KOPT-K1 (cell line): ENCODE results near the gene USP17L21.
"Not testable (repeated sequence)": the region's sequence is repeated elsewhere in the genome, so short reads cannot be mapped to it uniquely, and the experiment has no call there.

Experiments used
- H3K27ac ChIP-seq: fragments of 200-600 bp; sonication (generic); 2 replicates; pipeline ENCODE4 v1.5.1; 2016; ENCODE audit warnings: antibody characterized with exemption, mild to moderate bottlenecking, low read depth, low read length; ENCODE audit not compliant: poor library complexity, severe bottlenecking
- H3K36me3 ChIP-seq: fragments of 200-600 bp; sonication (generic); 2 replicates; pipeline ENCODE4 v1.5.1; 2017; ENCODE audit warnings: antibody characterized with exemption, mild to moderate bottlenecking, low read length, moderate library complexity; ENCODE audit not compliant: insufficient read depth
- H3K9me3 ChIP-seq: fragments of 200-600 bp; sonication (generic); 2 replicates; pipeline ENCODE4 v1.5.1; 2017; ENCODE audit warnings: antibody characterized with exemption, low read length, mild to moderate bottlenecking; ENCODE audit not compliant: insufficient read depth, poor library complexity, severe bottlenecking

The USP17L21 gene

DNA sequence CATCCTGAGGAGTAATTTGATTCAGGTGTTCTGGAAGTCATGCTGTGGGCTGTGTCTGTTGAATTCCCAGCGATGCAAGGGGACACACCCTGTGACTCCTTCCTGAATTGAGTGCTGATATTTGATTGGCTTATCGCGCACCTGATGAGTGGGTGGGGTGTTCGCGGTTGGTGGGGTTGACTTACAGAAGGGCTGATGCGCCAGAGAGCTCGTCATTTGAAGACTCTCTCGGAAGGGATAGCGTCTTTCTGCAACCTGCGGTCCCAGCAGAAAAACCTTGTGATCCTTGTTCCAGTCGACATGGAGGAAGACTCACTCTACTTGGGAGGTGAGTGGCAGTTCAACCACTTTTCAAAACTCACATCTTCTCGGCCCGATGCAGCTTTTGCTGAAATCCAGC, at the start of gene USP17L21:
Gene USP17L21 (plus strand): TSS at position 301 of the 400 bp plus-strand sequence. CDS start 0 bp downstream, at position 301.
- H3K27ac ChIP-seq, H3K9me3 ChIP-seq, H3K36me3 ChIP-seq: not testable (repeated sequence)

DNA sequence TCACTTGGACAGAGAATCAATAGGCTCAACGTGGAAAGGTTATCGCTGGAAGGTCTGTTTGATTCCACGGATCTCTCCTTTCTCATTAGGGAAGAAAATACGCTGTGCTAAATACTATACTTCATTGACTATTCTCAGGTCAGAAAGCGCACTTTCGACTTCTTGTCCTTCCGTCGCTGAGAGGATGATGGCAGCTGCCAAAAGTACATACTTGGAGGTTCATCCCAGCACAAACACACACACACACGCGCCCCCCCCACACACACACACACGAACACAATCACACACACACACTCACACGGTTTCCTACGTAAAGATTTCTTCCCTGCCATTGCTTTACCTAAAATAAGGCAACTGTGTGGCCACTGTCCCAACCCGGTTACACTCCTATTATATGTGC, 48.0 kb upstream of the USP17L21 start:
- H3K36me3 ChIP-seq, H3K27ac ChIP-seq, H3K9me3 ChIP-seq: not testable (repeated sequence)

- H3K27ac ChIP-seq, H3K36me3 ChIP-seq, H3K9me3 ChIP-seq: not testable (repeated sequence)
Measured at GRCh38 chr4:9215105-9215504, 47.6 kb upstream of the USP17L21 start, which contains the start of gene USP17L11. TSS of gene USP17L11 (plus strand) at chr4:9215405. CDS start at chr4:9215405, 0 bp downstream.

- H3K9me3 ChIP-seq, H3K27ac ChIP-seq, H3K36me3 ChIP-seq: not testable (repeated sequence)
Measured at GRCh38 chr4:9219852-9220251, 42.8 kb upstream of the USP17L21 start, which contains the start of gene USP17L12. TSS of gene USP17L12 (plus strand) at chr4:9220152. CDS start at chr4:9220152, 0 bp downstream.

DNA sequence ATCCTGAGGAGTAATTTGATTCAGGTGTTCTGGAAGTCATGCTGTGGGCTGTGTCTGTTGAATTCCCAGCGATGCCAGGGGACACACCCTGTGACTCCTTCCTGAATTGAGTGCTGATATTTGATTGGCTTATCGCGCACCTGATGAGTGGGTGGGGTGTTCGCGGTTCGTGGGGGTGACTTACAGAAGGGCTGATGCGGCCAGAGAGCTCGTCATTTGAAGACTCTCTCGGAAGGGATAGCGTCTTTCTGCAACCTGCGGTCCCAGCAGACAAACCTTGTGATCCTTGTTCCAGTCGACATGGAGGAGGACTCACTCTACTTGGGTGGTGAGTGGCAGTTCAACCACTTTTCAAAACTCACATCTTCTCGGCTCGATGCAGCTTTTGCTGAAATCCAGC, 38.1 kb upstream of the USP17L21 start, which contains the start of gene USP17L13:
Gene USP17L13 (plus strand): TSS at position 301 of the 400 bp plus-strand sequence. CDS start 0 bp downstream, at position 301.
- not testable (repeated sequence) for H3K27ac ChIP-seq, H3K9me3 ChIP-seq, H3K36me3 ChIP-seq

DNA sequence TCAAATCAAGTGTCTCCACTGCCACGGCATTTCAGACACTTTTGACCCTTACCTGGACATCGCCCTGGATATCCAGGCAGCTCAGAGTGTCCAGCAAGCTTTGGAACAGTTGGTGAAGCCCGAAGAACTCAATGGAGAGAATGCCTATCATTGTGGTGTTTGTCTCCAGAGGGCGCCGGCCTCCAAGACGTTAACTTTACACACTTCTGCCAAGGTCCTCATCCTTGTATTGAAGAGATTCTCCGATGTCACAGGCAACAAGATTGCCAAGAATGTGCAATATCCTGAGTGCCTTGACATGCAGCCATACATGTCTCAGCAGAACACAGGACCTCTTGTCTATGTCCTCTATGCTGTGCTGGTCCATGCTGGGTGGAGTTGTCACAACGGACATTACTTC, 32.4 kb upstream of the USP17L21 start:
- H3K27ac ChIP-seq, H3K9me3 ChIP-seq, H3K36me3 ChIP-seq: not testable (repeated sequence)

DNA sequence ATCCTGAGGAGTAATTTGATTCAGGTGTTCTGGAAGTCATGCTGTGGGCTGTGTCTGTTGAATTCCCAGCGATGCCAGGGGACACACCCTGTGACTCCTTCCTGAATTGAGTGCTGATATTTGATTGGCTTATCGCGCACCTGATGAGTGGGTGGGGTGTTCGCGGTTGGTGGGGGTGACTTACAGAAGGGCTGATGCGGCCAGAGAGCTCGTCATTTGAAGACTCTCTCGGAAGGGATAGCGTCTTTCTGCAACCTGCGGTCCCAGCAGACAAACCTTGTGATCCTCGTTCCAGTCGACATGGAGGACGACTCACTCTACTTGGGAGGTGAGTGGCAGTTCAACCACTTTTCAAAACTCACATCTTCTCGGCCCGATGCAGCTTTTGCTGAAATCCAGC, 28.6 kb upstream of the USP17L21 start, which contains the start of gene USP17L15:
Gene USP17L15 (plus strand): TSS at position 301 of the 400 bp plus-strand sequence. CDS start 0 bp downstream, at position 301.
- not testable (repeated sequence) for H3K9me3 ChIP-seq, H3K36me3 ChIP-seq, H3K27ac ChIP-seq

GRCh38 chr4:9238461-9238860, 24.2 kb upstream of the USP17L21 start:
- not testable (repeated sequence) for H3K36me3 ChIP-seq, H3K27ac ChIP-seq, H3K9me3 ChIP-seq

DNA sequence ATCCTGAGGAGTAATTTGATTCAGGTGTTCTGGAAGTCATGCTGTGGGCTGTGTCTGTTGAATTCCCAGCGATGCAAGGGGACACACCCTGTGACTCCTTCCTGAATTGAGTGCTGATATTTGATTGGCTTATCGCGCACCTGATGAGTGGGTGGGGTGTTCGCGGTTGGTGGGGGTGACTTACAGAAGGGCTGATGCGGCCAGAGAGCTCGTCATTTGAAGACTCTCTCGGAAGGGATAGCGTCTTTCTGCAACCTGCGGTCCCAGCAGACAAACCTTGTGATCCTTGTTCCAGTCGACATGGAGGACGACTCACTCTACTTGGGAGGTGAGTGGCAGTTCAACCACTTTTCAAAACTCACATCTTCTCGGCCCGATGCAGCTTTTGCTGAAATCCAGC, 19.1 kb upstream of the USP17L21 start, which contains the start of gene USP17L17:
Gene USP17L17 (plus strand): TSS at position 301 of the 400 bp plus-strand sequence. CDS start 0 bp downstream, at position 301.
- H3K9me3 ChIP-seq, H3K27ac ChIP-seq: not testable (repeated sequence)

GRCh38 chr4:9247953-9248680, 14.6 kb upstream of the USP17L21 start, which contains the start of gene USP17L18:
TSS of gene USP17L18 (plus strand) at chr4:9248630. CDS start at chr4:9248630, 0 bp downstream.
- H3K36me3 ChIP-seq, H3K9me3 ChIP-seq, H3K27ac ChIP-seq: not testable (repeated sequence)

More for the DNA sequence above, 19.1 kb upstream of the USP17L21 start, which contains the start of gene USP17L17:
- H3K36me3 ChIP-seq, result not testable (repeated sequence)

GRCh38 chr4:9253078-9253477, 9.6 kb upstream of the USP17L21 start, which contains the start of gene USP17L19:
TSS of gene USP17L19 (plus strand) at chr4:9253378. CDS start at chr4:9253378, 0 bp downstream.
- H3K9me3 ChIP-seq, result not testable (repeated sequence)

DNA sequence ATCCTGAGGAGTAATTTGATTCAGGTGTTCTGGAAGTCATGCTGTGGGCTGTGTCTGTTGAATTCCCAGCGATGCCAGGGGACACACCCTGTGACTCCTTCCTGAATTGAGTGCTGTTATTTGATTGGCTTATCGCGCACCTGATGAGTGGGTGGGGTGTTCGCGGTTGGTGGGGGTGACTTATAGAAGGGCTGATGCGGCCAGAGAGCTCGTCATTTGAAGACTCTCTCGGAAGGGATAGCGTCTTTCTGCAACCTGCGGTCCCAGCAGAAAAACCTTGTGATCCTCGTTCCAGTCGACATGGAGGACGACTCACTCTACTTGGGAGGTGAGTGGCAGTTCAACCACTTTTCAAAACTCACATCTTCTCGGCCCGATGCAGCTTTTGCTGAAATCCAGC, 4.8 kb upstream of the USP17L21 start, which contains the start of gene USP17L20:
Gene USP17L20 (plus strand): TSS at position 301 of the 400 bp plus-strand sequence. CDS start 0 bp downstream, at position 301.
- not testable (repeated sequence) for H3K36me3 ChIP-seq, H3K9me3 ChIP-seq, H3K27ac ChIP-seq

More at GRCh38 chr4:9253078-9253477, 9.6 kb upstream of the USP17L21 start, which contains the start of gene USP17L19:
- not testable (repeated sequence) for H3K27ac ChIP-seq, H3K36me3 ChIP-seq

DNA sequence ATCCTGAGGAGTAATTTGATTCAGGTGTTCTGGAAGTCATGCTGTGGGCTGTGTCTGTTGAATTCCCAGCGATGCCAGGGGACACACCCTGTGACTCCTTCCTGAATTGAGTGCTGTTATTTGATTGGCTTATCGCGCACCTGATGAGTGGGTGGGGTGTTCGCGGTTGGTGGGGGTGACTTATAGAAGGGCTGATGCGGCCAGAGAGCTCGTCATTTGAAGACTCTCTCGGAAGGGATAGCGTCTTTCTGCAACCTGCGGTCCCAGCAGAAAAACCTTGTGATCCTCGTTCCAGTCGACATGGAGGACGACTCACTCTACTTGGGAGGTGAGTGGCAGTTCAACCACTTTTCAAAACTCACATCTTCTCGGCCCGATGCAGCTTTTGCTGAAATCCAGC, 4.6 kb downstream of the USP17L21 start, which contains the start of gene USP17L22:
Gene USP17L22 (plus strand): TSS at position 301 of the 400 bp plus-strand sequence. CDS start 0 bp downstream, at position 301.
- not testable (repeated sequence) for H3K36me3 ChIP-seq, H3K27ac ChIP-seq, H3K9me3 ChIP-seq

DNA sequence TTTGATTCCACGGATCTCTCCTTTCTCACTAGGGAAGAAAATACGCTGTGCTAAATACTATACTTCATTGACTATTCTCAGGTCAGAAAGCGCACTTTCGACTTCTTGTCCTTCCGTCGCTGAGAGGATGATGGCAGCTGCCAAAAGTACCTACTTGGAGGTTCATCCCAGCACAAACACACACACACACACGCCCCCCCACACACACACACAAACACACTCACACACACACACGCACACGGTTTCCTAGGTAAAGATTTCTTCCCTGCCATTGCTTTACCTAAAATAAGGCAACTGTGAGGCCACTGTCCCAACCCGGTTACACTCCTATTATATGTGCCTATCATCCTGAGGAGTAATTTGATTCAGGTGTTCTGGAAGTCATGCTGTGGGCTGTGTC, 9.0 kb downstream of the USP17L21 start:
- H3K9me3 ChIP-seq, H3K36me3 ChIP-seq, H3K27ac ChIP-seq: not testable (repeated sequence)
